SK-N-SH (cell line): ENCODE measurements around the gene ZNF221.

Source experiments
- CTCF ChIP-seq: fragments of 200-600 bp; sonication (generic); IDR thresholded peaks from 2 replicates; pipeline ENCODE4 v1.6.1; 2017; ENCODE audit warnings: antibody characterized with exemption, mild to moderate bottlenecking, moderate library complexity
- GABPA ChIP-seq: IDR thresholded peaks from 2 replicates; pipeline ENCODE4 v1.4.0; 2012; ENCODE audit warnings: low read depth, mild to moderate bottlenecking
- RXRA ChIP-seq: IDR thresholded peaks from 2 replicates; pipeline ENCODE4 v1.4.0; 2012; ENCODE audit warnings: low read depth, mild to moderate bottlenecking, borderline replicate concordance

- TF ChIP-seq RXRA (no peak), GABPA (no peak), CTCF (no peak)
Measured at GRCh38 chr19:43936188-43936587, 14.8 kb upstream of the ZNF221 start.
